ENCODE measurements around the gene ARHGAP6. TPM values are rescaled to one million over a fixed set of nuclear protein-coding genes. Genes with fewer than 3 reads are reported as not detected.
"Not testable (repeated sequence)": the region's sequence is repeated elsewhere in the genome, so short reads cannot be mapped to it uniquely, and the experiment has no call there.

ARHGAP6 gene
- total RNA-seq, 1 donor from 2014 or later = 1.2 TPM

DNA sequence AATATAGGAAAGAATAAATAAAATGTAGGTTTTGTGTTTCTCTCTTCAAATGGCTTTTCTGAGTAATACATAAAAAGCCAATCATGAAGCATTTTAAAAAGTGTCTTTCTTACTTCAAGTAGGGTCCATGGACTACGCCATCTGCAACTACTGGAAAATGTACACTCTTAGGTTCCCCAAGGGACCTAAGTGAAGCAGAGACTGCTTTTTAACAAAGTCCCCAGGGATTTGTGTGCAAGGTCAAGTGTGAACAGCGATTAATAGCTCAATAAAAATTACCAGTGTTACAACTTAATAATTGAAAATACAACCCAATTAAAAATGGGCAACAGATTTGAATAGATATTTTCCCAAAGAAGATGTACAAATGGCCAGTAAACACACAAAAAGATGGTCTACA, 84.9 kb downstream of the ARHGAP6 start:
- TF ChIP-seq EZH2phosphoT487 (IDR thresholded peaks at IDR 0.05) (no peak), EZH2 (IDR thresholded peaks at IDR 0.05) (no peak)
- TF ChIP-seq, protein P1, sequence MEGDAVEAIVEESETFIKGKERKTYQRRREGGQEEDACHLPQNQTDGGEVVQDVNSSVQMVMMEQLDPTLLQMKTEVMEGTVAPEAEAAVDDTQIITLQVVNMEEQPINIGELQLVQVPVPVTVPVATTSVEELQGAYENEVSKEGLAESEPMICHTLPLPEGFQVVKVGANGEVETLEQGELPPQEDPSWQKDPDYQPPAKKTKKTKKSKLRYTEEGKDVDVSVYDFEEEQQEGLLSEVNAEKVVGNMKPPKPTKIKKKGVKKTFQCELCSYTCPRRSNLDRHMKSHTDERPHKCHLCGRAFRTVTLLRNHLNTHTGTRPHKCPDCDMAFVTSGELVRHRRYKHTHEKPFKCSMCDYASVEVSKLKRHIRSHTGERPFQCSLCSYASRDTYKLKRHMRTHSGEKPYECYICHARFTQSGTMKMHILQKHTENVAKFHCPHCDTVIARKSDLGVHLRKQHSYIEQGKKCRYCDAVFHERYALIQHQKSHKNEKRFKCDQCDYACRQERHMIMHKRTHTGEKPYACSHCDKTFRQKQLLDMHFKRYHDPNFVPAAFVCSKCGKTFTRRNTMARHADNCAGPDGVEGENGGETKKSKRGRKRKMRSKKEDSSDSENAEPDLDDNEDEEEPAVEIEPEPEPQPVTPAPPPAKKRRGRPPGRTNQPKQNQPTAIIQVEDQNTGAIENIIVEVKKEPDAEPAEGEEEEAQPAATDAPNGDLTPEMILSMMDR (IDR thresholded peaks at IDR 0.05) = no peak
- H3K27ac Mint-ChIP-seq = no peak overlapping the region
- no peaks in the 10 kb centered on the region for H3K36me3 Mint-ChIP-seq
- no peaks in the 10 kb centered on the region for H3K79me2 ChIP-seq (ENCODE audit: low read depth)
- no peaks in the 10 kb centered on the region for H3K27me3 ChIP-seq
- H3K27me3 Mint-ChIP-seq (ENCODE audit: insufficient read depth, low read depth) = no peaks in the 10 kb centered on the region
- H3K27ac ChIP-seq = no peak overlapping the region
- H3K36me3 ChIP-seq = no peaks in the 10 kb centered on the region
- H3K4me3 ChIP-seq = no peak overlapping the region
- H3K9ac ChIP-seq = no peak overlapping the region
- H3K9me3 Mint-ChIP-seq = peaks cover 5% of the 10 kb centered on the region
- H3F3A ChIP-seq (ENCODE audit: low read depth) = no peaks in the 10 kb centered on the region
- no peaks in the 10 kb centered on the region for H3K9me3 ChIP-seq (ENCODE audit: low read depth)
- no peak for DNase-seq (ENCODE audit: low spot score)
- H4K20me1 ChIP-seq (ENCODE audit: low read depth) = no peaks in the 10 kb centered on the region
- no peak overlapping the region for H2AFZ ChIP-seq (replicated peaks)
- no peak overlapping the region for H3K4me3 Mint-ChIP-seq
- no peaks in the 10 kb centered on the region for H3K4me1 Mint-ChIP-seq
- no peaks in the 10 kb centered on the region for H3K4me1 ChIP-seq
- H3K4me2 ChIP-seq = no peak overlapping the region

DNA sequence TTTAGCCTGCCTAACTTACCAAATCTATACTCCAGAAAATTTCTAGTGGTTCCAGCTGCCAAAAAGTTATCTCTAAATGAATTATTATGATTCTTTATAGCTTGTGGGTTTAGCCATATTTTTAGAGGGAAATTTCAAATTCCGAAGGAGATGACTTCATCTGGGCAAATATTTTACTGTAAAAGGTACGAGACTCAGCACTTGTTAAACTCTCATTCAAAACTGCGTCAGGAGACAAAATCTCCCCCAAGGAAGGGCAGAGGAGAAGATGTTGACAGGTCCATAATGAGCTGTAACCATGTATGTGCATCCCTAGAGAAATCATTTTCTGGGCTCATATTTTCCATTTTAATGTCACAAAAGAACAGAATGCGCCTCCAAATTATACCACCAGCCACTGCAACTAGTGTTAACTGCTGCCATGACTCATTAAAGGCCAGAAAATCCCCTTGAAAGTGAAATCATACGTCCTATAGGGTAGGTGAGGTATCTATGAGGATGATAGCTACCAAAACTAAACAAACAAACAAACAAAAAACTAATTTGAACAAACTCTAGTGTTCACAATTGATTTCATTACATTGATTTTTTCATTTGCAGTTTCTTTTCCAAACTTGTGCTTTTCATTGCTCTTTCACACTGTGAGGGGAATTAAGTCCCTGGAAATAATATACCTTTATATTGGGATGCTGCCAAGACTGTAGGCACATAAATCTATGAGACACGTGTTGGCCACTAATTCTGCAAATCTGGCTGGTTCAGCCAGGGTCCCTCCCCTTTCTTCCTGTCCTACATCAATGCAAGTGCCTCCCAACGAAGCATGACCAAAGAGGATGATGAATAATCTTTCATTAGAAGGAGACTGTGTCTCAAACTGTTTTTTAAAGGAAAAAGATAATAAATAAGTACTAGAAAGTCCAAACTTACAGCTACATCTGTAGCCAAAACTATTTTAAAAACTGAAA, 85.8 kb downstream of the ARHGAP6 start:
- H3K4me2 ChIP-seq = no peak overlapping the region
- Mint-ChIP-seq H3K36me3 (no peaks in the 10 kb centered on the region), H3K27ac (no peak overlapping the region), H3K27me3 (ENCODE audit: insufficient read depth, low read depth) (no peaks in the 10 kb centered on the region), H3K4me3 (no peak overlapping the region), H3K4me1 (no peaks in the 10 kb centered on the region), H3K9me3 (peaks cover 5% of the 10 kb centered on the region)
- H2AFZ ChIP-seq (replicated peaks) = no peak overlapping the region
- H3K4me1 ChIP-seq = no peaks in the 10 kb centered on the region
- no peaks in the 10 kb centered on the region for H3K27me3 ChIP-seq
- no peak overlapping the region for H3K9ac ChIP-seq
- H3K9me3 ChIP-seq (ENCODE audit: low read depth) = no peaks in the 10 kb centered on the region
- no peaks in the 10 kb centered on the region for H3K36me3 ChIP-seq
- DNase-seq (ENCODE audit: low spot score) = no peak
- no peaks in the 10 kb centered on the region for H3F3A ChIP-seq (ENCODE audit: low read depth)
- no peaks in the 10 kb centered on the region for H4K20me1 ChIP-seq (ENCODE audit: low read depth)
- H3K79me2 ChIP-seq (ENCODE audit: low read depth) = no peaks in the 10 kb centered on the region
- no peak for TF ChIP-seq EZH2 (IDR thresholded peaks at IDR 0.05)
- TF ChIP-seq, protein P1 (IDR thresholded peaks at IDR 0.05) = no peak
- no peak for TF ChIP-seq EZH2phosphoT487 (IDR thresholded peaks at IDR 0.05)
- no peak overlapping the region for H3K4me3 ChIP-seq
- H3K27ac ChIP-seq = no peak overlapping the region

DNA sequence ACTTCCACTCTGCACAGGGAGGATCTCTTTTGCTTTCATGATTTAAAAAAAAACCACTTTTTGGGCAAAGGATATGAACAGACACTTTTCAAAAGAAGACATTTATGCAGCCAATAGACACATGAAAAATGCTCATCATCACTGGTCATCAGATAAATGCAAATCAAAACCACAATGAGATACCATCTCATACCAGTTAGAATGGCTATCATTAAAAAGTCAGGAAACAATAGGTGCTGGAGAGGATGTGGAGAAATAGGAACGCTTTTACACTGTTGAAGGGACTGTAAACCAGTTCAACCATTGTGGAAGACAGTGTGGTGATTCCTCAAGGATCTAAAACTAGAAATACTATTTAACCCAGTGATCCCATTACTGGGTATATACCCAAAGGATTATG, 87.4 kb downstream of the ARHGAP6 start:
- not testable (repeated sequence) for DNase-seq (ENCODE audit: low spot score); H2AFZ ChIP-seq (replicated peaks); H4K20me1 ChIP-seq (ENCODE audit: low read depth); H3K4me2 ChIP-seq; H3K4me3 ChIP-seq; H3K27me3 Mint-ChIP-seq (ENCODE audit: insufficient read depth, low read depth); H3K27me3 ChIP-seq; H3K36me3 ChIP-seq; H3K27ac ChIP-seq; H3K9me3 Mint-ChIP-seq; H3K27ac Mint-ChIP-seq; H3K9me3 ChIP-seq (ENCODE audit: low read depth); H3F3A ChIP-seq (ENCODE audit: low read depth); H3K79me2 ChIP-seq (ENCODE audit: low read depth); H3K4me3 Mint-ChIP-seq; H3K36me3 Mint-ChIP-seq; H3K4me1 Mint-ChIP-seq; H3K4me1 ChIP-seq; H3K9ac ChIP-seq

DNA sequence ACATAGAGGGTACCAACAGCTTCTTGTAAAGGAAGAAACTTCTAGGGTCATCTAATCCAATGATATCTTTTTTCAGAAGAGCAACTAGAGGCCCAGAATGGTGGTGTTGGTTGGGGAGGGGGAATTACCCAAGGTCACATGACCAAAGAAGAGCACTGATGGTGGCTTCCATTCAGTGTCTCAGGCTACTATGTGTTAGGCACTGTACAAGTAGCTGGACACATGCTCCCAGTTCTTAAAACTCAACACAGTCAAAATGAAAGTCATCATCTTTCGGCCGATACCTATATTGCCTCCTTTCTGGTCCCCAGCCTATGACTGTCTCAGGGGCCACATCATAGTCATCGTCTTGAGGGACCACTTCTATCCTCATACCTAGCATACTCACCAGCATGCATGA, 88.1 kb downstream of the ARHGAP6 start:
- H3K4me1 Mint-ChIP-seq = no peaks in the 10 kb centered on the region
- TF ChIP-seq EZH2 (IDR thresholded peaks at IDR 0.05) = no peak
- no peak for TF ChIP-seq EZH2phosphoT487 (IDR thresholded peaks at IDR 0.05)
- TF ChIP-seq, protein P1 (IDR thresholded peaks at IDR 0.05) = no peak
- Histone ChIP-seq H3K27ac (no peak overlapping the region), H3K9ac (no peak overlapping the region), H3K27me3 (no peaks in the 10 kb centered on the region), H2AFZ (replicated peaks) (no peak overlapping the region), H3K4me1 (no peaks in the 10 kb centered on the region), H4K20me1 (ENCODE audit: low read depth) (no peaks in the 10 kb centered on the region), H3K4me2 (no peak overlapping the region), H3K9me3 (ENCODE audit: low read depth) (no peaks in the 10 kb centered on the region), H3K4me3 (no peak overlapping the region), H3K79me2 (ENCODE audit: low read depth) (no peaks in the 10 kb centered on the region), H3K36me3 (no peaks in the 10 kb centered on the region), H3F3A (ENCODE audit: low read depth) (no peaks in the 10 kb centered on the region)
- no peak overlapping the region for H3K27ac Mint-ChIP-seq
- no peaks in the 10 kb centered on the region for H3K36me3 Mint-ChIP-seq
- H3K9me3 Mint-ChIP-seq = peaks cover 5% of the 10 kb centered on the region
- no peak for DNase-seq (ENCODE audit: low spot score)
- no peaks in the 10 kb centered on the region for H3K27me3 Mint-ChIP-seq (ENCODE audit: insufficient read depth, low read depth)
- H3K4me3 Mint-ChIP-seq = no peak overlapping the region

All from neural progenitor cell (in vitro differentiated cells).